Peyer's patch (tissue), 4 donors: Measurements from ENCODE around the gene NDUFA11. TPM values are rescaled to one million over a fixed set of nuclear protein-coding genes. Genes with fewer than 3 reads are reported as not detected.

Source experiments
- DNase-seq, 3 donors: peaks; one replicate each; pipeline ENCODE4 v3.0.0-alpha.2; 2017 to 2019
- H3K27ac ChIP-seq, 4 donors: fragments of 200-600 bp; sonication (generic); one replicate each; pipeline ENCODE4 v1.5.1; 2016 to 2019
- H3K27me3 ChIP-seq, 2 donors: fragments of 200-600 bp; sonication (generic); one replicate each; pipeline ENCODE4 v1.5.1; 2019
- H3K36me3 ChIP-seq, 3 donors: fragments of 200-600 bp; sonication (generic); one replicate each; pipeline ENCODE4 v1.5.1; 2016 to 2019
- H3K4me1 ChIP-seq, 4 donors: fragments of 200-600 bp; sonication (generic); one replicate each; pipeline ENCODE4 v1.5.1; 2016 to 2019
- H3K4me3 ChIP-seq, 4 donors: fragments of 200-600 bp; sonication (generic); 1 replicate in 3 of 4; 2 replicates in 1 of 4; pipeline ENCODE4 v1.5.1; 2016 to 2019; ENCODE audit warnings: mild to moderate bottlenecking in 1 of 4
- H3K9me3 ChIP-seq, 4 donors: fragments of 200-600 bp; sonication (generic); one replicate each; pipeline ENCODE4 v1.5.1; 2016 to 2019; ENCODE audit warnings: mild to moderate bottlenecking in 1 of 4
- CTCF ChIP-seq, 6 experiments: fragments of 450-650 bp in 4 of 6; fragments of 200-600 bp in 2 of 6; sonication (generic) in 1 of 6; IDR thresholded peaks; one replicate each; pipeline ENCODE4 v1.5.1; 2017 to 2019; ENCODE audit warnings: antibody characterized with exemption in 6 of 6, mild to moderate bottlenecking in 3 of 6, moderate library complexity in 1 of 6
- POLR2A ChIP-seq, 2 donors: fragments of 450-650 bp; IDR thresholded peaks; one replicate each; pipeline ENCODE4 v1.5.1; 2017; ENCODE audit warnings: antibody characterized with exemption in 2 of 2, mild to moderate bottlenecking in 2 of 2, moderate library complexity in 2 of 2
- total RNA-seq, 4 donors: library from RNA; depleted of rRNA; stranded (reverse); fragments of >200 nt; gene quantifications; one replicate each; pipeline ENCODE4 v1.1.0, GENCODE V29; 2016

Gene NDUFA11
- total RNA-seq, 4 donors from 2014 or later = 101 to 194 (median 169) TPM

- Histone ChIP-seq H3K4me1 (peaks cover 0 to 14% (median under 1%) of the 10 kb centered on the region in 4 donors), H3K27ac (no peak overlapping the region), H3K36me3 (peaks cover 0 to 79% (median 0%) of the 10 kb centered on the region in 3 donors), H3K27me3 (no peaks in the 10 kb centered on the region), H3K9me3 (no peaks in the 10 kb centered on the region), H3K4me3 (no peak overlapping the region)
- DNase-seq = no peak
- TF ChIP-seq CTCF (IDR thresholded peaks at IDR 0.05) (no peak), POLR2A (IDR thresholded peaks at IDR 0.05) (no peak)
Measured at GRCh38 chr19:5931251-5931650, 27.7 kb upstream of the NDUFA11 start.

GRCh38 chr19:5929625-5930024 lies 26.0 kb upstream of the NDUFA11 start:
- Histone ChIP-seq H3K4me1 (peaks cover 0 to 21% (median 5%) of the 10 kb centered on the region in 4 donors), H3K36me3 (peaks cover 0 to 79% (median 0%) of the 10 kb centered on the region in 3 donors), H3K9me3 (no peaks in the 10 kb centered on the region), H3K27ac (no peak overlapping the region), H3K4me3 (no peak overlapping the region), H3K27me3 (no peaks in the 10 kb centered on the region)
- TF ChIP-seq POLR2A (IDR thresholded peaks at IDR 0.05) = no peak
- no peak for TF ChIP-seq CTCF (IDR thresholded peaks at IDR 0.05)
- no peak for DNase-seq

DNA sequence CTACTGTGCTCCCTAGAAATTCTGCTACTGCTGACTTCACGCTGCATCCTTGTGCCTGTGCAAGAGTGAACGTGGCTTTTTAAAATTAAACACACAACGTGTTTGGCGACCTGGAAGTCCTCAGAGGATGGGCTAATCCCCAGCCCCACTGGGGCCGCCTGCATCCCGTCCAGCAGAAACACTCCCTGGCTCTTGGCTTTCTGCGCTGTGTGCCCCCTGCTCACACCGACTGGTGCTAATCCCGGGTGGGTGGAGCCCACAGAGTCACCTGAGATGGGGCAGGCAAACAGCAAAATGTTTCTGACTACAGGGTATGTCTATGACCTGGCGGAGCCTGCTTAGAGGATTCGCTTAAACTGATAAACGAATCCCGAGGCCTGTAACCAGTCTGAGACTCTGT lies 25.6 kb upstream of the NDUFA11 start:
- H3K4me1 ChIP-seq = peaks cover 0 to 17% (median 5%) of the 10 kb centered on the region in 4 donors
- H3K9me3 ChIP-seq = no peaks in the 10 kb centered on the region
- H3K27ac ChIP-seq = no peak overlapping the region
- DNase-seq = no peak
- no peak for TF ChIP-seq CTCF (IDR thresholded peaks at IDR 0.05)
- H3K27me3 ChIP-seq = no peaks in the 10 kb centered on the region
- H3K4me3 ChIP-seq = no peak overlapping the region
- H3K36me3 ChIP-seq = peaks cover 0 to 83% (median 0%) of the 10 kb centered on the region in 3 donors

DNA sequence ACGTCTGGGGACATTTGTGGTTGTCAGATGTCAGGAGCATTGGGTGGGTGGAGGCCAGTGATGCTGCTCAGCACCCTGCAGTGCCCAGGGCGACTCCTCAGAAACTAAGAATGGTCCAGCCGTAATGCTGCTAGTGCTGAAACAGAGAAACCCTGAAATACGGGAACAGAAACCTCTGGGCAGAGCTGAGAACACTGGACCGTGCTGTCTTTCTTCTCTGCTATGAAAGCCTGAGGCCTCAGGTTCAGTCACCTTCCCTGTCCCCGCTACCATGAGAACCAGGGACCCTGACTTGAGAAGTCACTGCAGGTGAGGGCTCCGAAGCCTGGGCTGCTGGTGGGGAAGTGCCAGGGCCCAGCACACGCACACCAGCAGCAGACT lies 23.8 kb upstream of the NDUFA11 start:
- no peak for TF ChIP-seq POLR2A (IDR thresholded peaks at IDR 0.05)
- no peak for TF ChIP-seq CTCF (IDR thresholded peaks at IDR 0.05)
- peak in 1 of 3 donors; percentile 28 for DNase-seq
- no peaks in the 10 kb centered on the region for H3K9me3 ChIP-seq
- H3K4me1 ChIP-seq = peaks cover 0 to 13% (median 5%) of the 10 kb centered on the region in 4 donors
- no peaks in the 10 kb centered on the region for H3K27me3 ChIP-seq
- no peak overlapping the region for H3K4me3 ChIP-seq
- H3K27ac ChIP-seq = peak overlapping the region; percentile 32 to 74 (median 53)
- H3K36me3 ChIP-seq = peaks cover 0 to 89% (median 0%) of the 10 kb centered on the region in 3 donors

DNA sequence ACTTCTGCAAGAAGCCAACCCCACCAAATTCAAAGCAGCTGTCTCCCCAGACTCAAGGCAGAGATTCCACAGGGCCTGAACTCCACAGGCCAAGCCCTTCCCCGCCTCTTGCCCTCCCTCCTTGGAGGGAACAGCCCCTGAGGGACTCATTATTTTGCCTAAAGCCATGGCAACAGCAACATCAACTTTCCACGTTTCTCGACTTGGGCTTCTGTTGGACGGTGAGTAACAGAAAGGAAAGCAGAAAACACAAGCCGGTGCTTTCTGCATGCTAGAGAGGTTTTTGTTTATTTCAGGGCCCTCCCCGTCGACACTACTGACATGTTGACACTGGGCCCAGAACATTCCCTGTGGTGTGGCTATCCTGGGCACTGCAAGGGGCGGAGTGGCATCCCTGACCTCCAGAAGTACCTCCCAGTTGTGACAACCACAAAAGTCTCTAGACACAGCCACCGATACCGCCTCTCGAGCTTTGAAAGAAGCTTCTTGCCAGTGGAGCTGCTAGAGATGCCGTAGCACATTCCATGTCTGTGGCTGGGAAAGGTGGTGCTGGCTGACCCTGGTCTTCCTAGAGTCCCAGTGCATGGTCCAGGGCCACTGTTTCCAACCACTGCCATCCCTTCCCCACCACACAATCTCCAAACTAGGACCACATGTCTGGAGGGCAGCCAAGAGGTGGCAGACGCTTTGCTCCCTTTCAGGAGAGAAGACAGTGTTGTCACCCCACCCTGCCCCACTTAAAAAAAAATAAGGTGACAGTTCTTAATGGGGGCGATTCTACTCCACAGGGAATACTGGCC lies 23.3 kb upstream of the NDUFA11 start:
- no peak for DNase-seq
- Histone ChIP-seq H3K4me3 (no peak overlapping the region), H3K27me3 (no peaks in the 10 kb centered on the region), H3K4me1 (peaks cover 0 to 13% (median 5%) of the 10 kb centered on the region in 4 donors), H3K9me3 (no peaks in the 10 kb centered on the region), H3K27ac (peak overlapping the region; percentile 32 to 74 (median 53)), H3K36me3 (peaks cover 0 to 89% (median 0%) of the 10 kb centered on the region in 3 donors)
- TF ChIP-seq POLR2A (IDR thresholded peaks at IDR 0.05) (no peak), CTCF (IDR thresholded peaks at IDR 0.05) (no peak)
